NCI-H1092 treated with DMSO at 0.1 percent for 48 hours (cell line): Measurements from ENCODE around the gene NR6A1.

Experiments
- DNase-seq: peaks from one replicate; lab custom pipeline; 2025; lab: John Stamatoyannopoulos, UW

NR6A1 gene

DNA sequence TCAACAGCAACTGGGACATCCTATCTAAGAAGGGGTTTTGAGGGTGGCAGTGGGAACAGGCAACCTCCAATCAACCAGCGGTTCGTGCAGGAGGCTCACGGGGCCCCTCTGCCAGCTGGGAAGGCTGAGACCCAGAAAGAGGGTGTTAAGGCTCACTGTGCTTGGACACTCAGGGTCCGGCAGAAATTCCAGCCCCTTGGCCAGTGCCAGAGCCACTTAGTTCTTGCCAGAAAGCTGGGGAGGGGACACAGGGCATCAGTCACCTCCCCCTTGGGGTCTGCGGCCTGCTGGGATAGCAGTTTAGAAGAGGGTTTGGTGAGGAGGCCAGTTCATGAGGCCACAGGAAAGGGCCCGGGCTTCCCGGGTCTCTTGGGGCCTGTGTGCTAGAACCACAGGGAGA is 300.4 kb downstream of the NR6A1 start:
- DNase-seq: no peak

DNA sequence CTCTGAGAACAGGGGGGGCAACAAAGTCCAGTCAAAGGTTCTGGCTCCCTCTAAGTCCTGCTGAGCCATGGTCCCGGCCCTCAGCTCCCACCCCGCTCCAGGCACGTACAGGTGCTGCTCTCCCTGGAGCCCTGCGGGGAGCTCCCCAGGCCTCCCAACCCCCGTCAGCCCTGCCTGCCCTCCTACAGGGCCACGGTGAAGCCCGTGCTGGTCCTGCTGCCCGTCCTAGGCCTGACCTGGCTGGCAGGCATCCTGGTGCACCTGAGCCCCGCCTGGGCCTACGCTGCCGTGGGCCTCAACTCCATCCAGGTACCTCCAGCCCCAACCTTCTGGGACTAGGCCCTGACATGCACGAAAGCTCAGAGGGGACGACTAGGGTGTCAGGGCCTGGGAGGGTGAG is 300.8 kb downstream of the NR6A1 start:
- DNase-seq: no peak

DNA sequence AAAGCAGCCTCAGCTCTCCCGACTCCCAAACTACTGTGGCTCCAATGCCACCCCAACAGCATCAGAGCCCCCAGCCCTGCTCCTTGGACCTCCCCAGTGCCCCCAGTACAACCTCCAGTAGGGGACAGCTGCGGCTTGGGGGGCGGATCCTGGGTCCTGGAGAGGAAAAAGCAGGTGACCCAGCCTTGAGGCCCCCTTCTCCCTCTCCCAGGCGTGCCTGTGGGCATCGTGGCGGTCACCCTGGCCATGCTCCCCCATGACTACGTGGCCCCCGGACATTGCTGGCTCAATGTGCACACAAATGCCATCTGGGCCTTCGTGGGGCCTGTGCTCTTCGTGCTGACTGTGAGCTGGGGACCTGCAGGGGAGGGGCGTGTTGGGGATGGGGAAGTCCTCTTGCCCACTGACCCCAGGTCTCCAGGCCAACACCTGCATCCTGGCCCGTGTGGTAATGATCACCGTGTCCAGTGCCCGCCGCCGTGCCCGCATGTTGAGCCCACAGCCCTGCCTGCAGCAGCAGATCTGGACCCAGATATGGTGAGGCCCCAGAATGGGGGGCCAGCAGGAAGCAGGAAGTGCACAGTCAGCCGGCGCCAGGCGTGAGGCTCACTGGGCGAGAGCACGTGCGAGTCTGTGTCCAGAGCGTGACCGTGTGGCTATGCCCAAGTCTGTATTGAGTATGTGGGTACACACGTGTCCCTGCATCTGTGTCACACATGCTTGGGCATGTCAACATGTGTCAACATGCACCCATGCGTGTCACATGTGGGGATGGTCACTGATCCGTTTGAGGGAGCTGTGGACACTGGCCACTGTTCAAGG is 301.9 kb downstream of the NR6A1 start:
- no peak for DNase-seq

DNA sequence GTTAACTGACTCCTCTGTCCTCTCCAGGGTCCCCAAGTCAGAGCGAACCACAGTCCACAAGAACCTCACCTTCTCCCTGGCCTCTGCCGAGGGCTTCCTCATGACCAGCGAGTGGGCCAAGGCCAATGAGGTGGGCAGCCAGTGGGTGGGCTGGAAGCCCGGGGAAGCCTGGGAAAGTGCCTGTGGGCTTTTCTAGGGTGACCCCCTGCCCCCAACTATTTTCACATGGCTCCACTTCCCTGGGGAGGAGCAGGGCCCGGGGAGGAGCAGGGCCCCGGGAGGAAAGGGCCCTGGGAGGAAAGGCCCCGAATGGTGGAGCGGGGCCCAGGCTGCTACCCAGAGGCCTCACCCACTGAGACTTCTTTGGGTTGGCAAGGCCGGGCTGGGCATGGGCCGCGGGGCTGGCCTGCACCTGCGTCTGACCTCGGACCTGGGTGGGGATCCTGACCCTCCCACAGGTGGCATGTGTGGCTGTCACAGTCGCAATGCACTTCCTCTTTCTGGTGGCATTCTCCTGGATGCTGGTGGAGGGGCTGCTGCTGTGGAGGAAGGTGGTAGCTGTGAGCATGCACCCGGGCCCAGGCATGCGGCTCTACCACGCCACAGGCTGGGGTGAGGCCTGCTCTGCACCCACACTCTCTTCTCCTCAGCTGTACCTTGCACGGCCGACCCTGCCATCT is 302.9 kb downstream of the NR6A1 start:
- no peak for DNase-seq

DNA sequence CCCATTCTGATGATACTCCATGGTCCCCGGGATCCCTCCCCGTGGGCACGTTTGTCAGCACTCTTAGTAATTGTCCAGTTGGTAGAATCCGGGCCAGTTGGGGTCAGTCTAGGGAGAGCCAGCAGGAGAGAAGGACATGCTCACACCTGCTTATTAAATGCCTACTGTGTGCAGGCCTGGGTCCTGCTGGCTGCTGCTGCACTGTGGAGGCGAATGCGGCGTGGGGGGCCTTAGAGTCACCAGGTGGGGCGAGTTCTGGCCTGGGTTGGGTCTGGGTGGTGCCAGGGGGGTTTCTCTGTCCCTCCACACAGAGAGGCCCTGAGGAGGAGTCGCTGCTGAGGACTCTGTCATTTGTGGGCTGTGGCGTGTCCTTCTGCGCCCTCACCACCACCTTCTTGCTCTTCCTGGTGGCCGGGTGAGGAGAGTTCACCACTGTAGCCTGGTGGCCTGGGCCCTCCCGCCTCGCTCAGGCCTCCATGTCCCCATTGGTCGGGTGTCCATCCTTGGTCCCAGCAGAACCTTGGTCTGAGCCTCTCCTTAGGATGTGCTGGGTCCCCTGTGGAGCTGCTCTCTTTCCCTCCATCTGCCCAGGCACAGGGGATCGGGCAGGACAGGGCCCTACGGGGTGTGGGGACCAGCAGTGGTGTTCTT is 303.6 kb downstream of the NR6A1 start:
- DNase-seq: no peak
